Transverse colon (tissue), 4 donors: ENCODE measurements around the gene CSE1L.

Experiments
- CTCF ChIP-seq, 5 experiments: fragments of 200-600 bp in 3 of 5; fragments of 450-650 bp in 2 of 5; sonication (generic) in 3 of 5; IDR thresholded peaks; 1 replicate in 2 of 5; 2 replicates in 3 of 5; pipeline ENCODE4 v1.5.1; 2016 to 2017; ENCODE audit warnings: antibody characterized with exemption in 5 of 5, inconsistent platforms in 3 of 5, mild to moderate bottlenecking in 2 of 5, moderate library complexity in 1 of 5
- EP300 ChIP-seq: sonication (generic); formaldehyde crosslinking; IDR thresholded peaks from one replicate; pipeline ENCODE4 v1.6.1; 2017; ENCODE audit warnings: antibody characterized with exemption, low read depth
- POLR2A ChIP-seq: fragments of 450-650 bp; IDR thresholded peaks from one replicate; pipeline ENCODE4 v1.6.1; 2016; ENCODE audit warnings: antibody characterized with exemption, mild to moderate bottlenecking, moderate library complexity
- POLR2AphosphoS5 ChIP-seq, 3 donors: sonication (generic); formaldehyde crosslinking; IDR thresholded peaks; one replicate each; pipeline ENCODE4 v1.6.1; 2016; ENCODE audit warnings: antibody characterized with exemption in 3 of 3

- no peak for TF ChIP-seq POLR2AphosphoS5 (IDR thresholded peaks at IDR 0.05)
- TF ChIP-seq POLR2A = no peak
- TF ChIP-seq CTCF (IDR thresholded peaks at IDR 0.05) = no peak
- TF ChIP-seq EP300 = no peak
Measured at GRCh38 chr20:49118307-49118706, 72.2 kb downstream of the CSE1L start.
